DOHH2 (cell line): ENCODE data around the gene HPSE2.

Experiments
- CTCF ChIP-seq: fragments of 200-600 bp; sonication (generic); IDR thresholded peaks from one replicate; pipeline ENCODE4 v1.5.1; 2014; ENCODE audit warnings: antibody characterized with exemption, mild to moderate bottlenecking, low read depth, low read length; ENCODE audit not compliant: poor library complexity, severe bottlenecking
- EZH2phosphoT487 ChIP-seq: fragments of 200-600 bp; sonication (generic); IDR thresholded peaks from 2 replicates; pipeline ENCODE4 v1.6.1; 2017; ENCODE audit warnings: borderline replicate concordance, mild to moderate bottlenecking, antibody characterized with exemption, low read length, moderate library complexity, mixed read lengths

GRCh38 chr10:98536551-98536950, 699.1 kb downstream of the HPSE2 start:
- TF ChIP-seq CTCF (no peak), EZH2phosphoT487 (no peak)
